Kidney glomerular epithelial cell (primary cell): Measurements from ENCODE around the gene GOLT1A.

ENCODE experiments used
- DNase-seq: peaks from one replicate; lab custom pipeline; 2025; lab: John Stamatoyannopoulos, UW

Gene GOLT1A

GRCh38 chr1:204154568-204155255 is 59.1 kb downstream of the GOLT1A start:
- DNase-seq = no peak

DNA sequence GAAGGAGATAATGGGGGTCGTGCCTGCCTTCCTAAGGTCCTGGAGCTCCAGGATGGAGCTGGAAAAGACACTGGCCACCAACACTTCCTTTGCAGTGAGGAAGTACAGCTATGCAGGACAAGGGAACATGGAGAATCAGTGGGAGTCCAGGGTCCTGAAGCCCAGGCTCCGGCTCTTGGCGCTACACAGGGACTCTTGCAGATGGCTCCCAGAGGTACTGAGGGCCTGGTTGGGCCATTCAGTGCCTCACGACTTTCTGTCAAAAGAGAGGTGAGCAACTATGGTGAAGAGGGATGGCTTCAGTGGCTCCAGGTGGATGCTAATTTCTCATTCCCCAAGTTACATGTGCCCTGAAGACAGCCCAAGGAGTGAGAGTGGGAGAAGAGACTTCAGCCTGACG is 60.1 kb downstream of the GOLT1A start:
- no peak for DNase-seq

DNA sequence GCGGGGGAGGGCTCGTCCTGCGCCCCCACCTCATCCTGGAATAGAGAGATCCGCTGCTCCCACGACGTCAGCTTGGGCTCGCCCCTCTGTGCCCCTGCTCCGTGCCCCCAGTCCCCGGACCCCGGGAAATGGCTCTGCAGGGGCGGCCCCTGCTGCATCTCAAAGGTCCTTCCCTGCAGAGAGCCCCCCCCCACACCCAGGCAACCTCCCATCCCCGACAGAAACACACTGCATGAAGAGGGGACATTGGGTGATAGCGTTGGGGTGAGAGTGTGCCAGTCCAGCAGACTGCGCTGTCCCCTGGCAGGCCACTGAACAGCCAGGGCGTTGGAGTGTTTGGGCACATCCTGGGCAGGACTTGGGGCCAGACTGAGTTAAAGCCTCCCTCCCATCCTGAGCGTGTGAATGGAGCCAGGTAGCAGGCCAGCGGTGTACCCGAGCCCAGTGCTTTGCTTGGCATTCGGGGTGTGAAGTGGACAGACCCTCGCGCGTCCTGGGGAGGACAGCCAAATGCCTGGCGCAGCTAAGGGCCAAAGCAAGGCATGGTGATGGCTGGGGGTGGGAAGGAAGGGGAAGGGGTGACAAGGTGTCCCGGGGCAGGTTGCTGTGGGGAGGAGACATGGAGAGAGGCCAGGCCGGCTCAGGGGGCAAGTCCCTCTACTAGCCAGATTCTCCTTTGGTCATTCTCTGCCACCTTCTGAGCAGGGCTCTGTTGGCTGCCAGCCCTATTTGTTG is 61.3 kb downstream of the GOLT1A start:
- DNase-seq = no peak

DNA sequence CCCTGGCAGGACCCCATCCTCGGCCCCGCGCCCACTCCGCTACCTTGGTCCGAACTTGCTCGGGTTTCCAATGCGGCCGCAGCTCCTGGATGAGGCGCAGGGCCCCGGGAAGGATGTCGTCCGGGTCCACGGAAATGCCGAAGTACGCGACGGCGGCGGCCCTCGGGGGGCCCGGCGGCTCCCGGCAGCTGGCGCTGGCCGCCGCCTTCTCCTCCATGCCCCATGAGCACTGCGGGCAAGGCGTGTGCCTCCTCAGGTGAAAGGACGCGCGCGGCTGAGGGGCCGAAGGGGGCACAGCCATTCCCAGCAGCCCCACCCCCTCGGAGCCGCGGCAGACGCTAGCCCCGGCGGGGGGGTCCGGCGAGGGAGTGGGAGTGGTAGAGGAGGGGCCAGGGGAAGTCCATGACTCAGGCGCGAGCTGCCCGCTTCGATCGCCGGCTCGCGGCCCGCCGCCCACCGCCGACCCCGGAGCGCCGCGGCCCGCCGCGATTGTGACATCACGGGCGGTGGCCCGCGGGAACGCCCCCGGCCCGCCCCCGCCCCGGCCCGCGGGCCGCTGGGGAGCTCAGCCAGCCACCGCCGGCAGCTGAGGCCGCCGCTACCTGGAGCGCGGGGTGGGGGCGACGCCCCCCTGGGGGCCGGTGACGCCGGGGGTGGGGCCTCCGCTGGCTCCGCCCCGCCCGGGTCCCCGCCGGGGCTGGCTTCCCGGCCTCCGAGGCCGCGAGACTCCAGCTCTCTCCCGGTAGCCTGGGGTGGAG is 62.1 kb downstream of the GOLT1A start, which contains the start of gene ETNK2:
ETNK2 (minus strand) TSS at position 493 of the 758 bp plus-strand sequence; CDS start at position 301, 192 bp downstream.
- DNase-seq = peak; percentile 16

- no peak for DNase-seq
Measured at GRCh38 chr1:204150702-204151551, 62.9 kb downstream of the GOLT1A start.

GRCh38 chr1:204149635-204150565 is 63.9 kb downstream of the GOLT1A start:
- no peak for DNase-seq

GRCh38 chr1:204149107-204149506 is 64.7 kb downstream of the GOLT1A start:
- DNase-seq = no peak
